ENCODE data around the gene MED13L. TPM values are rescaled to one million over a fixed set of nuclear protein-coding genes. Genes with fewer than 3 reads are reported as not detected.

Gene MED13L
- total RNA-seq, 2 donors from 2014 or later: 88.9 to 140 TPM

DNA sequence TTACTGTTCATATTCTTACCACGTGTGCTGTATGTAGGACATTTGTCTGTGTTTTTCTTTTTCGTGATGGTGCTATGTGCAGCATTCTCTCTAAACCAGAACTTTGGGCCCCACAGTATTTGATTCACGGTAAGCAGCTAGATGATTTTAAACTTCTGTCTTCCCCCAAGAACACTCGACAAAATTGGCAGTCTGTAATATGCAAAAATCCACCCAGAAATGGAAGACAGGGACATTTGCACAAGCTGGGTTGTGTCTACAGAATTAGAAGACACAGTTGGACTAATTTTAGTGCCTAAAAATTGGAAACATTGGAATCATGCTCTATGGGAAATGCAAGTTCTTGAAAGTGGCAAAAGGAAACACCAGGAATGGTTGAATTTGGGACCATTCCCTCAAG, 24.1 kb upstream of the MED13L start:
- H3K36me3 ChIP-seq: no peaks in the 10 kb centered on the region
- 83% methylated on average over 4 of the region's 4 CpGs for WGBS
- no peak for TF ChIP-seq POLR2AphosphoS5 (IDR thresholded peaks at IDR 0.05)
- TF ChIP-seq POLR2A (IDR thresholded peaks at IDR 0.05): no peak
- no peak for TF ChIP-seq CTCF (IDR thresholded peaks at IDR 0.05)
- no peaks in the 10 kb centered on the region for H3K4me1 ChIP-seq (replicated peaks)
- no peaks in the 10 kb centered on the region for H3K27me3 ChIP-seq (replicated peaks; ENCODE audit: insufficient read depth)
- H3K4me3 ChIP-seq: no peak overlapping the region
- H3K9me3 ChIP-seq: no peaks in the 10 kb centered on the region
- no peak overlapping the region for H3K27ac ChIP-seq
- DNase-seq (ENCODE audit: low spot score): no peak
- intact Hi-C loops (cut with DNase I): no loop called here

- no peaks in the 10 kb centered on the region for H3K36me3 ChIP-seq
- intact Hi-C loops (cut with DNase I): no loop called here
- DNase-seq (ENCODE audit: low spot score): no peak
- peak overlapping the region in 1 of 2 donors; percentile 28 for H3K27ac ChIP-seq
- no peaks in the 10 kb centered on the region for H3K4me1 ChIP-seq (replicated peaks)
- H3K27me3 ChIP-seq (replicated peaks; ENCODE audit: insufficient read depth): no peaks in the 10 kb centered on the region
- H3K4me3 ChIP-seq: no peak overlapping the region
- TF ChIP-seq POLR2AphosphoS5 (IDR thresholded peaks at IDR 0.05) (no peak), POLR2A (IDR thresholded peaks at IDR 0.05) (no peak), CTCF (IDR thresholded peaks at IDR 0.05) (no peak)
- WGBS: 12% methylated on average over 9 of the region's 9 CpGs
- no peaks in the 10 kb centered on the region for H3K9me3 ChIP-seq
Measured at GRCh38 chr12:116299665-116300328, 22.3 kb upstream of the MED13L start.

GRCh38 chr12:116299064-116299463, 21.6 kb upstream of the MED13L start:
- intact Hi-C loops (cut with DNase I): no loop called here
- no peaks in the 10 kb centered on the region for H3K9me3 ChIP-seq
- no peak overlapping the region for H3K4me3 ChIP-seq
- no peaks in the 10 kb centered on the region for H3K4me1 ChIP-seq (replicated peaks)
- TF ChIP-seq POLR2AphosphoS5 (IDR thresholded peaks at IDR 0.05) (no peak), CTCF (IDR thresholded peaks at IDR 0.05) (no peak), POLR2A (IDR thresholded peaks at IDR 0.05) (no peak)
- DNase-seq (ENCODE audit: low spot score): no peak
- WGBS: 80% methylated on average over 2 of the region's 2 CpGs
- peak overlapping the region in 1 of 2 donors; percentile 28 for H3K27ac ChIP-seq
- H3K36me3 ChIP-seq: no peaks in the 10 kb centered on the region
- no peaks in the 10 kb centered on the region for H3K27me3 ChIP-seq (replicated peaks; ENCODE audit: insufficient read depth)

DNA sequence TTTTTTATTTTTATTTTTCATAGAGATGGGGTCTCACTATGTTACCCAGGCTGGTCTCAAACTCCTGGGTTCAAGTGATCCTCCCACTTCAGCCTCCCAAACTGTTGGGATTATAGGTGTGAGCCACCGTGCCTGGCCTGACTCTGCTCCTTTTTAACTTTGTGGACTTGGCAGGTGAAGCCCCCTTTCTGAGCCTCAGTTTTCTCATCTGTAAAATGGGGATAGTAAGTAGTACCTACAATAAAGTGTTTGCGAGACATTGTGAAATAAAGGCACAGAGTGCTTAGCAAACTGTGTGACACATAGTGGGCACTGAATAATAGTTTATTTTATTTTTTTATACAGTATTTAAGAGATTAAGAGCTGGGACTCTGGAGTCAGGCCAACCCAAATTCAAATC, 21.1 kb upstream of the MED13L start:
- Histone ChIP-seq H3K36me3 (no peaks in the 10 kb centered on the region), H3K27me3 (replicated peaks; ENCODE audit: insufficient read depth) (no peaks in the 10 kb centered on the region), H3K9me3 (no peaks in the 10 kb centered on the region), H3K4me1 (replicated peaks) (no peaks in the 10 kb centered on the region), H3K4me3 (no peak overlapping the region), H3K27ac (no peak overlapping the region)
- WGBS: 100% methylated on average over 2 of the region's 2 CpGs
- intact Hi-C loops (cut with DNase I): no loop called here
- DNase-seq (ENCODE audit: low spot score): no peak
- TF ChIP-seq POLR2AphosphoS5 (IDR thresholded peaks at IDR 0.05): no peak
- no peak for TF ChIP-seq POLR2A (IDR thresholded peaks at IDR 0.05)
- TF ChIP-seq CTCF (IDR thresholded peaks at IDR 0.05): no peak

DNA sequence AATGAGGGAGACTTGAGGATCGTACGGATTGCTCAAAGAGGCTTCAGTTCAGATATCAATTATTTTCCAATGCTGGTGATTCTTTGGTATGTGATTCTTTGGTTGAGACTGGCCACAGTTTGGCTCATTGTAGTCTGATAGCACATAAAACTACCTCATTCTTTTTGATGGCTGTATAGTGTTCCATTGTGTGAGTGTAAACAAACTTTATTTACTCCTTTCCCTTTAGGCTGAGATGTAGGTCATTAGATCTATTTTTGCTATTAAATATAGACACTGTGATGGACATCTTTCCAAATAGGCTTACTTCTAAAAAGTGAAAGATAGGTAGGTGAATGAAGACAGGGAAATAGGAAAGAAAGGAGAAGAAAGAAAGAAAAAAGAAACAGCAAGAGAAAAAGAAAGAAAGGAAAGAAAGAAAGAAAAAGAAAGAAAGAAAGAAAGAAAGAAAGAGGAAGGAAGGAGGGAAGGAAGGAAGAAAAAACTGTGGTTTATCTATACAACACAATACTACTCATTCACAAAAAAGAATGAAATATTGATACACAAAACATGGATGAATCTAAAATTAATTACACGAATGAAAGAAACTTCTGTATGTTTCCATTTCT, 19.8 kb upstream of the MED13L start:
- no peak overlapping the region for H3K4me3 ChIP-seq
- TF ChIP-seq POLR2AphosphoS5 (IDR thresholded peaks at IDR 0.05) (no peak), POLR2A (IDR thresholded peaks at IDR 0.05) (no peak), CTCF (IDR thresholded peaks at IDR 0.05) (no peak)
- intact Hi-C loops (cut with DNase I): no loop called here

More for the DNA sequence above, 19.8 kb upstream of the MED13L start:
- WGBS: 89% methylated on average over 3 of the region's 3 CpGs
- H3K27ac ChIP-seq: no peak overlapping the region
- no peaks in the 10 kb centered on the region for H3K9me3 ChIP-seq
- no peak for DNase-seq (ENCODE audit: low spot score)
- H3K4me1 ChIP-seq (replicated peaks): no peaks in the 10 kb centered on the region
- H3K36me3 ChIP-seq: no peaks in the 10 kb centered on the region
- no peaks in the 10 kb centered on the region for H3K27me3 ChIP-seq (replicated peaks; ENCODE audit: insufficient read depth)
